ENCODE data around the gene GAGE12D.
"Not testable (repeated sequence)": the region's sequence is repeated elsewhere in the genome, so short reads cannot be mapped to it uniquely, and the experiment has no call there.

GRCh38 chrX:49579649-49580048, 38.1 kb downstream of the GAGE12D start, which contains the start of gene GAGE12H:
- not testable (repeated sequence) for TF ChIP-seq CTCF (IDR thresholded peaks at IDR 0.05; ENCODE audit: poor library complexity); EZH2 (IDR thresholded peaks at IDR 0.05; ENCODE audit: borderline replicate concordance)
